NCI-H526 (cell line): ENCODE results near the gene FMNL2.

Experiments used
- DNase-seq, 2 experiments: peaks; one replicate each; lab custom pipeline; 2025; lab: John Stamatoyannopoulos, UW

The FMNL2 gene

DNA sequence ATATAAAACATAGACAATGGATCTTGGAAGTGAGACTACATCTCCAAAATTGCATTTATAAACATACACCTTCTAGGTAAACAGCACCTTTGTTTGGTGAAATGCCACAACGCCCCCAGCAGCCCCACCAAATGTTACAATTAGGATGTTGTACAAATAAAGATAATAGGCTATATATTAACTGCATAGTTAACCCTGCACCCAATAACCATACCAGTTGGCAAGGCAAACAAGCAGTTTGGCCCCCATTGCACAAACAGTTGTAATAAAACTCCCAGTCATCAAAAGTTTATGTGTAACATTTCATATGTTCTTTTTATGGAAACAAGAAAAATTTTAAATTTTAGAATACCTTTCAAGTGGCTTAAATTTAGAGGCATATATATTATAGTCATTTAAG, 315.0 kb downstream of the FMNL2 start:
- no peak for DNase-seq

GRCh38 chr2:152650768-152651371, 315.9 kb downstream of the FMNL2 start:
- no peak for DNase-seq

DNA sequence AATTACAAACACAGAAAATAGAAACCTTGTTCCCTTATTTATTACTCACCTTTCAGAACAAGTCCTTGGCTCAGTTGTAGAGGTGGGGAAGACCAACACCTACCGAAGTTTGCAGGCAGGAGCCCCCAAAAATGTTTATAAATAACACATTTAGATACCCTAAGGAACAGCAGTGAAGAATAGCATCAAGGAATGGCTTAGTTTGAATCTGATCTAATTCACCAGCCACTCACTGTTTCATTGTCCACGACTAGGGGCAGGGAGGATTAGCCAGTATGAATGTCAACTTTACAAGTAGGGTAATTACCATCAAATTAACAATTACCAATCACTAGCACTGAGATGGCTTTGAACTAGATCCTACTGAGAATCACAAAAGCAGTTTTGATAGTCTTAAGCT, 316.9 kb downstream of the FMNL2 start:
- no peak for DNase-seq

DNA sequence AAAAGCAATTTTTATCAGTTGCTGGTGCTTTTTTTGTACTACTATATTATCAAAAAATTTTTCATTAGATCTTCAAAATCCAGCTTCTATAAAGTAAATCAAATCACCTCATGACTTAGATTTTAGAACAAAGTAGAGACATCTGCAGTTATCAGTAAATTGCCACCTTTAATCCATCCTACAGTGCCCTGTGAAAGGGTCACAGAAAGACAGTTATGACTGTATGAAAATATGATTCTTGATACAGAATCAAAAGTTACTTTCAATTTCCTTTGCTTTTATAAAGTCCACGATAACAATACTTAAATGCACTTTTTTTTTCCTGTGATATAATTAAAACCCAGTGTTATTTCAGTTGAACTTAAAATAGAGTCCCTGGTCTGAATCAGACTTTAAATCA, 320.9 kb downstream of the FMNL2 start:
- DNase-seq = no peak

- no peak for DNase-seq
Observed at GRCh38 chr2:152657043-152657442, 322.1 kb downstream of the FMNL2 start.

GRCh38 chr2:152658221-152658620, 323.2 kb downstream of the FMNL2 start:
- DNase-seq = no peak

GRCh38 chr2:152661076-152661475, 326.1 kb downstream of the FMNL2 start:
- no peak for DNase-seq

DNA sequence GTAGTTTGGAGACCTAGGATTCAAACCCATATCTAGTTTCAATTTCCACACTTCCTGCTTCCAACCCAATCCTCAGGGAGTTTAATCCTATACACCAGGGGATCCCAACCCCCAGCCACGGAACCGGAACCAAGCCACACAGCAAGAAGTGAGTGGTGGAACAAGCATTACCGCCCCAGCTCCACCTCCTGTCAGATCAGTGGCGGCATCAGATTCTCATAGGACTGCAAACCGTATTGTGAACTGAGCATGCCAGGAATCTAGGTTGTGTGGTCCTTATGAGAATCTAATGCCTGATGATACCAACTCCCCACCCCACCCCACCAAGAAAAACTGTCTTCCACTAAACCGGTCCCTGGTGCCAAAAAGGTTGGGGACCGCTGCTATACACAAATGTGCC, 329.8 kb downstream of the FMNL2 start:
- DNase-seq = no peak

GRCh38 chr2:152674334-152674733, 339.4 kb downstream of the FMNL2 start:
- no peak for DNase-seq

- DNase-seq = no peak
Observed at GRCh38 chr2:152676461-152676860, 341.5 kb downstream of the FMNL2 start.

DNA sequence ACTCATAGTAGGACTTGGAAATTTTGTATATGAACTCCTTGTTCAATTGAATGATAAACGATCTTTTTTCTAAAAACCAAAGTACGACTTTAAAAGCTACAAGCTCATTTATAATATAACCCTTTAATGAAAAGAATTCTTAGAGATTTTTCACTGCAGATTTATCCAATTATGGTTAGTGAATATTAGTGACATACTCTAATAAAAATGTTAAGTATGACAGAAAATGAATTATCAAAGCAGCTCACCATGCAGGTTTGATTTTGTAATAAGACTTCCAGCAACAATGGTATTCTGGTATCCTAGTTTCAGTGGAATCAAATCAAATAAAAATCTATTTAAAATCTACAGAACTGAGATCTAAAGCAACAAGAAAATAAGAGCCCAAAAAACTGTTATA, 343.8 kb downstream of the FMNL2 start:
- no peak for DNase-seq

DNA sequence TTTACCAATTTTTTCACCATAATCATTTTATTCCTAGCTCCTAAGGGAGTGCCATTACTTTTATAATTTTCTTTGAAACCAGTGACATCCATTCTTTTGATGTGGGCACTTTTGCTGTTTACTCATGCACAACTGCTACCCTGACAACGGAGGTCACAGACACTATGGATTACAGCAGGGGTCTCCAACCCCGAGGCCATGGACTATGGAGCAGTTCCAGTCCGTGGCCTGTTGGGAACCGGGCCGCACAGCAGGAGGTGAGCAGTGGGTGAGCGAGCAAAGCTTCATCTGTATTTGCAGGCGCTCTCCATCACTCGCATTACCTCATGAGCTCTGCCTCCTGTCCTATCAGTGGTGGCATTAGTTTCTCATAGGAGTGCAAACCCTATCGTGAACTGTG, 347.7 kb downstream of the FMNL2 start:
- no peak for DNase-seq

DNA sequence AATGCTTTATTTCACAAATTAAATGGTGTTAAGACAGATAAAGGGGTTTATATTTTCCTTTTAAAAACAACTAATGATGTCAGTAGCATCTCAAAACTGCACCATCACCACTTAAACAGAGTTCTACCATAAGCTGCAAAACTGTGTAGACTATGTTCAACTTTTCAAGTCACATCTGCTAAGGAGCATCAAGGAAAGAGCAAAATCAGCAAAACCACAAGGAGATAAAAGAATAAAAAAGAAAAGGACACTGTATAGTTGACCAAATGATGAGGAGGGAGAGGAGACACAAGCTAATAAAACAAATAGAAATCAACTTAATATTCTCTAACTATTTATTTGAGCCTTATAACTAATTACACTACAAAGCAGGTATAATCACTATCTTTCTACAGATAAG, 348.4 kb downstream of the FMNL2 start:
- DNase-seq = no peak

GRCh38 chr2:152686321-152686720, 351.3 kb downstream of the FMNL2 start:
- no peak for DNase-seq

- no peak for DNase-seq
Observed at GRCh38 chr2:152693033-152693432, 358.1 kb downstream of the FMNL2 start.

- DNase-seq = no peak
Observed at GRCh38 chr2:152694161-152694661, 359.2 kb downstream of the FMNL2 start.

DNA sequence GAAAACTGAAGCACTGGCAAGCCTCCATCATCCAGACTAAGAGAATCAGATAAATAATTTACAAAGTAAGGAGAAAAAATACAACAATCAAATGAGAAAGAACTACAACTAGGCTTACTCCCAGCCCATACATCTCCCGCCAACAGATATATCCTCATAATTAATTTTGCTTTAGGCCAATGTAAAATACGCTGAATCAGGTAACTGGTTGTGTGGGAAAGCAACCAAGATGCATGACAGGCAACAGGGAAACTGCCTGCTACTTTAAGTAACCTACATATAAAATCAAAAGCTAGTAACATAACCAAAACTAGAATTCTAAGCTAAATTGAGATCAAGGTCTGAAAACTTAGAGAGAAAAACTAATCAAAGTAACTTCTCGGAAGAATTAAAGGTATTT, 360.8 kb downstream of the FMNL2 start:
- no peak for DNase-seq

GRCh38 chr2:152696476-152696875, 361.5 kb downstream of the FMNL2 start:
- DNase-seq = no peak
